IPS-18c (cell line): ENCODE measurements around the gene VAV3.

ENCODE experiments used
- H3K4me3 ChIP-seq: 2 replicates; pipeline ENCODE4 v1.7.0; 2013; ENCODE audit warnings: low read depth, mild to moderate bottlenecking, low read length, moderate library complexity; ENCODE audit not compliant: insufficient read depth
- H3K9me3 ChIP-seq: one replicate; pipeline ENCODE4 v1.6.1; 2013; ENCODE audit warnings: mild to moderate bottlenecking, low read length, moderate library complexity; ENCODE audit not compliant: control insufficient read depth, insufficient read depth

The VAV3 gene

DNA sequence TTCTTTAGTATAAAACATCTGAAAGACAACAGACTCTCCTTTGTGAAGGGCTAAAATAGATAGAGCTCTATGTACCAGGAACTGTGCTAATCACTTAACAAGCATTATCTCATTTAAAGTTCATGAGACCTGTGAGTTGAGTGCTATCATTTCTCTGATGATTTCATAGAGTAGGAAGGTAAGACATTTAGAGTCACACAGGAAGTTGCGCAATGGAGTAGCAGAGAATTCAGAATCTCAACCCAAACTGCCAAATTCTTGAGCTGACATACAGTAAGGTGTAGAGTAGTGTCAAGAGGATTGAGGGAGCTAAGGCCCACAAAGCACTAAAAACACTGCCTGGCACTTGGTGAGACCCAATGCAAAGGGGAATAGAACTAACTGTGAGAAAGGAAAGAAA, 439.8 kb downstream of the VAV3 start:
- H3K4me3 ChIP-seq: no peak overlapping the region
- H3K9me3 ChIP-seq: no peaks in the 10 kb centered on the region

GRCh38 chr1:107524301-107524700, 440.7 kb downstream of the VAV3 start:
- no peak overlapping the region for H3K4me3 ChIP-seq
- H3K9me3 ChIP-seq: no peaks in the 10 kb centered on the region

DNA sequence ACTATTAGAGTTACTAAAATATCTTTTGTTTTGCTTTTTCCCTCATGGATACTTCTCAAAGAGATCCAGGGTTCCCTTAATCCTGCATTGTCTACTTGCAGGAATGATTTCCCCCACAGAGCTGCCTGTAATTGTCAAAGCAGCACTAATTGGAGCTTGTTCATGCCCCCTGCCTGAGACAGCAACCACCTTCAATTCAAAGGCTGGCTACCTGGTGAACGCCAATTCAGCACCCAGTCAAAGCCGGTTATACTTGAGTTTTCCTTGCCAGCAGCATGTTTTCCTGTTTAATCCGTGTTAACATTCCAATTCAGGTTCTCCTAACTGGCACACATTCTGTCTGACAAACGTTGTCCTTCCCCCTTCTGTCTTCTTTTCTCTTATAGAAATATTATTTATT, 441.2 kb downstream of the VAV3 start:
- Histone ChIP-seq H3K4me3 (no peak overlapping the region), H3K9me3 (no peaks in the 10 kb centered on the region)

DNA sequence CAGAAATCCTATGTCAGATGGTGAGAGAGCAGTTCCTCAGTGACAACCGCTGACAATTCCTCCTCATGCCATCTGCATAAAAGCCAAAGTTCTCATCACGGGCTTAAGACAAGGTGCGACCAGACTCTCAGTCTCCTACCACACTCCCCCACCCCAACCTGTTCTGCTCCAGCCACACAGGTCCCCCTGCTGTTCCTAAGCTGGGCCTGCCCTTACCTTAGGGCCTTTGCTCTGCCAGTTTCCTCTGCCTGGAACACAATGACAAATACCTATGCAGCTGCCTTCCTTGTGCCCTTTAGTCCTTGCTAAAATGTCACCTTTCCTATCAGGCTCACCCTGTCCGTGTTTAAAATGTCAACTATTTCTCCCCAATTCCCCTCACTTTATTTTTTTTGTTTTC, 441.9 kb downstream of the VAV3 start:
- Histone ChIP-seq H3K9me3 (no peaks in the 10 kb centered on the region), H3K4me3 (no peak overlapping the region)
